ENCODE data around the gene RPH3AL.
"Not testable (repeated sequence)": the region's sequence is repeated elsewhere in the genome, so short reads cannot be mapped to it uniquely, and the experiment has no call there.

Gene RPH3AL

GRCh38 chr17:225551-225950 lies 127.1 kb downstream of the RPH3AL start:
- H3K4me3 ChIP-seq (ENCODE audit: severe bottlenecking), result no peak overlapping the region
- DNase-seq (ENCODE audit: low spot score) (peak; percentile 24), ATAC-seq (ENCODE audit: low read depth) (no peak)
- H3K9me3 ChIP-seq (ENCODE audit: severe bottlenecking), result no peaks in the 10 kb centered on the region
- no peak for TF ChIP-seq CTCF (IDR thresholded peaks at IDR 0.05; ENCODE audit: poor library complexity, severe bottlenecking)
- H3K27ac ChIP-seq (ENCODE audit: poor library complexity, severe bottlenecking), result no peak overlapping the region
- H3K36me3 ChIP-seq (ENCODE audit: low read depth), result no peaks in the 10 kb centered on the region
- no peaks in the 10 kb centered on the region for H3K27me3 ChIP-seq (ENCODE audit: insufficient read depth, poor library complexity, severe bottlenecking)
- no peaks in the 10 kb centered on the region for H3K4me1 ChIP-seq (ENCODE audit: insufficient read depth, poor library complexity, severe bottlenecking)

- not testable (repeated sequence) for H3K27ac ChIP-seq (ENCODE audit: poor library complexity, severe bottlenecking); H3K4me1 ChIP-seq (ENCODE audit: insufficient read depth, poor library complexity, severe bottlenecking); DNase-seq (ENCODE audit: low spot score); ATAC-seq (ENCODE audit: low read depth); H3K27me3 ChIP-seq (ENCODE audit: insufficient read depth, poor library complexity, severe bottlenecking); H3K36me3 ChIP-seq (ENCODE audit: low read depth); H3K9me3 ChIP-seq (ENCODE audit: severe bottlenecking); H3K4me3 ChIP-seq (ENCODE audit: severe bottlenecking)
Observed at GRCh38 chr17:224576-224975, 128.0 kb downstream of the RPH3AL start.

- TF ChIP-seq CTCF (IDR thresholded peaks at IDR 0.05; ENCODE audit: poor library complexity, severe bottlenecking), result no peak
- H3K27ac ChIP-seq (ENCODE audit: poor library complexity, severe bottlenecking), result no peak overlapping the region
- no peak overlapping the region for H3K4me3 ChIP-seq (ENCODE audit: severe bottlenecking)
- no peaks in the 10 kb centered on the region for H3K4me1 ChIP-seq (ENCODE audit: insufficient read depth, poor library complexity, severe bottlenecking)
- no peaks in the 10 kb centered on the region for H3K36me3 ChIP-seq (ENCODE audit: low read depth)
- ATAC-seq (ENCODE audit: low read depth) (no peak), DNase-seq (ENCODE audit: low spot score) (peak; percentile 29)
- H3K27me3 ChIP-seq (ENCODE audit: insufficient read depth, poor library complexity, severe bottlenecking), result no peaks in the 10 kb centered on the region
- no peaks in the 10 kb centered on the region for H3K9me3 ChIP-seq (ENCODE audit: severe bottlenecking)
Observed at GRCh38 chr17:223723-224471, 128.7 kb downstream of the RPH3AL start.

GRCh38 chr17:222172-222571 lies 130.4 kb downstream of the RPH3AL start:
- H3K4me3 ChIP-seq (ENCODE audit: severe bottlenecking), result no peak overlapping the region
- no peak overlapping the region for H3K27ac ChIP-seq (ENCODE audit: poor library complexity, severe bottlenecking)
- no peak for ATAC-seq (ENCODE audit: low read depth)
- H3K9me3 ChIP-seq (ENCODE audit: severe bottlenecking), result no peaks in the 10 kb centered on the region
- H3K36me3 ChIP-seq (ENCODE audit: low read depth), result no peaks in the 10 kb centered on the region
- peak; percentile 21 for DNase-seq (ENCODE audit: low spot score)
- H3K4me1 ChIP-seq (ENCODE audit: insufficient read depth, poor library complexity, severe bottlenecking), result no peaks in the 10 kb centered on the region
- no peak for TF ChIP-seq CTCF (IDR thresholded peaks at IDR 0.05; ENCODE audit: poor library complexity, severe bottlenecking)
- H3K27me3 ChIP-seq (ENCODE audit: insufficient read depth, poor library complexity, severe bottlenecking), result no peaks in the 10 kb centered on the region

GRCh38 chr17:219696-220095 lies 132.9 kb downstream of the RPH3AL start:
- no peaks in the 10 kb centered on the region for H3K9me3 ChIP-seq (ENCODE audit: severe bottlenecking)
- TF ChIP-seq CTCF (IDR thresholded peaks at IDR 0.05; ENCODE audit: poor library complexity, severe bottlenecking), result no peak
- H3K4me3 ChIP-seq (ENCODE audit: severe bottlenecking), result no peak overlapping the region

More at GRCh38 chr17:219696-220095, 132.9 kb downstream of the RPH3AL start:
- Histone ChIP-seq H3K27me3 (ENCODE audit: insufficient read depth, poor library complexity, severe bottlenecking) (no peaks in the 10 kb centered on the region), H3K4me1 (ENCODE audit: insufficient read depth, poor library complexity, severe bottlenecking) (no peaks in the 10 kb centered on the region), H3K36me3 (ENCODE audit: low read depth) (no peaks in the 10 kb centered on the region), H3K27ac (ENCODE audit: poor library complexity, severe bottlenecking) (no peak overlapping the region)
- DNase-seq (ENCODE audit: low spot score) (peak; percentile 23), ATAC-seq (ENCODE audit: low read depth) (no peak)
